ENCODE measurements around the gene ALDH1A1. TPM values are rescaled to one million over a fixed set of nuclear protein-coding genes. Genes with fewer than 3 reads are reported as not detected.

Gene ALDH1A1
- total and polyA plus RNA-seq, 2 donors (not counting 3 experiments of a cell fraction or from before 2014, with no cell fraction given): 91.1 to 287 TPM

DNA sequence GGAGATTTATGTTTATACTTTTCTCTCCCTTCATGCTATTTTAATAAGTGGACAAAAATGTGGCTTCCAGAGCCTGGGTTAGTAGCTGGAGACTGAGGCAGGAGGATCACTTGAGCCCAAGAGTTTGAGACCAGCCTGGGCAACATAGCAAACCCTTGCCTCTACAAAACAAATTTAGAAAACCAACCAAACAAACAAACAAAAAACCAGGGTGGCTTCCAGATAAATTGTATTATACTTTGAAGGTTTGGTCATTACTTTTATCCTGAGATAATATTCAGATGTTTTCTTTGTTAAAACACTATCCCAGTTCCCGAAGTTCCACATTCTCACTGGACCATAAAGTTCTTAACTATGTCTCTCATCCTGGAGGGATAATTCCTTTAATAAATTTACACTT lies 46.0 kb downstream of the ALDH1A1 start:
- TF ChIP-seq CTCF (IDR thresholded peaks at IDR 0.05; ENCODE audit: extremely low read depth in 1 of 2, insufficient read depth in 1 of 2, low read depth in 1 of 2, low read length in 2 of 2): no peak
- TF ChIP-seq JUN (IDR thresholded peaks at IDR 0.05; ENCODE audit: borderline replicate concordance, insufficient read depth, insufficient read length, low read depth): no peak
- TF ChIP-seq FOS (IDR thresholded peaks at IDR 0.05; ENCODE audit: borderline replicate concordance, insufficient read depth, low read length): no peak
- TF ChIP-seq MAX (IDR thresholded peaks at IDR 0.05; ENCODE audit: insufficient read depth, insufficient read length): no peak
- no peak for TF ChIP-seq MYC (IDR thresholded peaks at IDR 0.05; ENCODE audit: low read depth, low read length)
- no peaks in the 10 kb centered on the region for H3K9me1 ChIP-seq (replicated peaks; ENCODE audit: control insufficient read depth, extremely low read depth, insufficient read depth, low read length)
- H3K27me3 ChIP-seq (ENCODE audit: control insufficient read depth in 2 of 2, insufficient read depth in 2 of 2, low read length in 2 of 2): no peaks in the 10 kb centered on the region
- no peaks in the 10 kb centered on the region for H3K79me2 ChIP-seq (ENCODE audit: control insufficient read depth, insufficient read depth, low read length)
- intact Hi-C loops (cut with micrococcal nuclease) (no loop called here), dilution Hi-C loops (cut with MboI; ENCODE audit: extremely low pct_ligation_motif_present, low sequenced_read_pairs) (no loop called here)
- FAIRE-seq (no peak), DNase-seq (ENCODE audit: low read depth, low spot score) (no peak)
- peaks cover 0 to 8% of the 10 kb centered on the region in 2 experiments for H3K36me3 ChIP-seq (ENCODE audit: control insufficient read depth in 2 of 2, extremely low read depth in 1 of 2, insufficient read depth in 2 of 2, low read length in 2 of 2)
- ChIA-PET CTCF (interaction anchor here (2.3 to 2.7 kb wide), 2 partner anchors 35 to 116 kb away, joined by 8 to 13 read pairs; no protein-coding TSS in a partner anchor), POLR2A (interaction anchor here (0.7 kb wide), 1 partner anchor 11 kb away, joined by 3 read pairs; no protein-coding TSS in a partner anchor)
- no peak overlapping the region for H3K4me3 ChIP-seq (replicated peaks in 1 of 3; ENCODE audit: insufficient read depth in 1 of 3, low read depth in 1 of 3, low read length in 3 of 3)
- no peak overlapping the region for H2AFZ ChIP-seq (ENCODE audit: low read depth, low read length)
- H4K20me1 ChIP-seq (replicated peaks; ENCODE audit: control insufficient read depth, extremely low read depth, insufficient read depth, low read length): no peaks in the 10 kb centered on the region
- no peak overlapping the region for H3K9ac ChIP-seq (replicated peaks; ENCODE audit: extremely low read depth, insufficient read depth, low read length)
- BruUV-seq (replicated peaks): no TSS peak
- H3K9me3 ChIP-seq (replicated peaks; ENCODE audit: control insufficient read depth, insufficient read depth, low read length): no peaks in the 10 kb centered on the region
- H3K4me1 ChIP-seq (ENCODE audit: control insufficient read depth, extremely low read depth, insufficient read depth, low read length): no peaks in the 10 kb centered on the region
- H3K27ac ChIP-seq (ENCODE audit: insufficient read depth, low read depth, low read length): no peak overlapping the region
- H3K4me2 ChIP-seq (ENCODE audit: insufficient read depth, low read length): no peak overlapping the region
